Naive thymus-derived CD4-positive, alpha-beta T cell (primary cell): ENCODE data around the gene CATSPERB. TPM values are rescaled to one million over a fixed set of nuclear protein-coding genes. Genes with fewer than 3 reads are reported as not detected.
A peak's percentile ranks its signal among the peaks of the same experiment; 100 is the strongest.

Source experiments
- ATAC-seq: fragments of 150-1000 bp; cut with Tn5 transposase; 2 replicates; pipeline ENCODE4 v1.10.0; 2021; ENCODE audit warnings: mild to moderate bottlenecking, moderate library complexity
- CTCF ChIA-PET: fragments of 350-600 bp; sonication (Branson Sonifier 250); formaldehyde crosslinking; loops from one replicate; lab custom pipeline; 2021; ENCODE audit warnings: antibody characterized with exemption; lab: Charles Lee
- POLR2A ChIA-PET: fragments of 350-600 bp; sonication (Branson Sonifier 250); formaldehyde crosslinking; loops from one replicate; lab custom pipeline; 2021; ENCODE audit warnings: antibody characterized with exemption, inconsistent platforms; lab: Charles Lee
- DNase-seq, 9 donors: peaks; one replicate each; pipeline versions ENCODE4 v3.0.0 to v3.0.0-alpha.2; 2020 to 2022; ENCODE audit warnings: mixed read lengths in 1 of 9
- H3K27ac ChIP-seq: one replicate; pipeline ENCODE4 v1.7.0; 2013; ENCODE audit warnings: mild to moderate bottlenecking, low read depth, low read length, moderate library complexity
- H3K27me3 ChIP-seq, 2 donors: one replicate each; pipeline ENCODE4 v1.7.0; 2013; ENCODE audit warnings: low read length in 2 of 2, mild to moderate bottlenecking in 2 of 2, moderate library complexity in 2 of 2; ENCODE audit not compliant: control insufficient read depth in 2 of 2, insufficient read depth in 2 of 2
- H3K36me3 ChIP-seq, 3 experiments: 1 replicate in 2 of 3; 2 replicates in 1 of 3; pipeline ENCODE4 v1.7.0; 2013; ENCODE audit warnings: low read length in 3 of 3, mild to moderate bottlenecking in 3 of 3, moderate library complexity in 1 of 3; ENCODE audit not compliant: insufficient read depth in 3 of 3, control insufficient read depth in 2 of 3
- H3K4me1 ChIP-seq, 2 donors: one replicate each; pipeline ENCODE4 v1.7.0; 2013; ENCODE audit warnings: low read length in 2 of 2, mild to moderate bottlenecking in 2 of 2, moderate library complexity in 1 of 2; ENCODE audit not compliant: control insufficient read depth in 2 of 2, insufficient read depth in 2 of 2
- H3K4me3 ChIP-seq: 2 replicates; pipeline ENCODE4 v1.7.0; 2013; ENCODE audit warnings: mild to moderate bottlenecking, low read length
- H3K9me3 ChIP-seq, 3 experiments: 1 replicate in 2 of 3; 2 replicates in 1 of 3; pipeline ENCODE4 v1.7.0; 2013; ENCODE audit warnings: low read length in 3 of 3; ENCODE audit not compliant: control insufficient read depth in 2 of 3
- H3K27ac Mint-ChIP-seq, 9 donors: one replicate each; pipeline ENCODE4 v1.8.0; 2020 to 2022; ENCODE audit warnings: mixed read lengths in 9 of 9, mild to moderate bottlenecking in 8 of 9, moderate library complexity in 5 of 9, inconsistent platforms in 2 of 9
- H3K27me3 Mint-ChIP-seq, 5 donors: one replicate each; pipeline ENCODE4 v1.8.0; 2021 to 2022; ENCODE audit warnings: mixed read lengths in 5 of 5, mild to moderate bottlenecking in 1 of 5
- H3K36me3 Mint-ChIP-seq, 5 donors: one replicate each; pipeline ENCODE4 v1.8.0; 2020 to 2022; ENCODE audit warnings: mixed read lengths in 5 of 5, mild to moderate bottlenecking in 3 of 5, inconsistent platforms in 1 of 5
- H3K4me1 Mint-ChIP-seq, 7 donors: one replicate each; pipeline ENCODE4 v1.8.0; 2020 to 2022; ENCODE audit warnings: mixed read lengths in 7 of 7, mild to moderate bottlenecking in 3 of 7, inconsistent platforms in 1 of 7
- H3K4me3 Mint-ChIP-seq, 10 donors: one replicate each; pipeline ENCODE4 v1.8.0; 2020 to 2022; ENCODE audit warnings: mild to moderate bottlenecking in 10 of 10, mixed read lengths in 10 of 10, moderate library complexity in 6 of 10, inconsistent platforms in 2 of 10
- H3K9me3 Mint-ChIP-seq, 11 donors: one replicate each; pipeline ENCODE4 v1.8.0; 2020 to 2022; ENCODE audit warnings: mixed read lengths in 11 of 11, mild to moderate bottlenecking in 4 of 11, inconsistent platforms in 1 of 11, moderate library complexity in 1 of 11
- intact Hi-C, 2 donors: fragments of 100-400 bp; cut with micrococcal nuclease; formaldehyde crosslinking; loops; one replicate each; pipeline ENCODE4 v1.15.1; 2023
- polyA plus RNA-seq, 2 donors: library from polyadenylated mRNA; unstranded; fragments of 300-500 nt; fragmentation: Illumina TruSeq; gene quantifications; one replicate each; pipeline ENCODE4 v1.2.3, GENCODE V29; 2021
- total RNA-seq, 6 experiments: library from RNA in 5 of 6; stranded (reverse) in 5 of 6; gene quantifications; 1 replicate in 5 of 6; 2 replicates in 1 of 6; pipeline ENCODE4 v1.2.3 and lab custom pipeline; 2021 to 2026

CATSPERB gene
- total and polyA plus RNA-seq, 7 experiments from 2014 or later: 0.18 to 8.4 (median 4.8) TPM

GRCh38 chr14:91729756-91730155 lies 2.1 kb downstream of the CATSPERB start:
- Histone ChIP-seq H3K27me3 (no peaks in the 10 kb centered on the region), H3K9me3 (no peaks in the 10 kb centered on the region), H3K4me1 (no peaks in the 10 kb centered on the region), H3K4me3 (no peak overlapping the region), H3K27ac (no peak overlapping the region), H3K36me3 (no peaks in the 10 kb centered on the region)
- ChIA-PET POLR2A (no interaction called here), CTCF (no interaction called here)
- peaks cover 0 to 2% (median 0%) of the 10 kb centered on the region in 11 donors for H3K9me3 Mint-ChIP-seq
- intact Hi-C loops: no loop called here
- H3K27ac Mint-ChIP-seq: peak overlapping the region in 1 of 9 donors; percentile 52
- H3K36me3 Mint-ChIP-seq: peaks cover 0 to 7% (median 0%) of the 10 kb centered on the region in 5 donors
- H3K27me3 Mint-ChIP-seq: no peaks in the 10 kb centered on the region
- DNase-seq (no peak), ATAC-seq (no peak)
- no peak overlapping the region for H3K4me3 Mint-ChIP-seq
- H3K4me1 Mint-ChIP-seq: peaks cover 0 to 7% (median 0%) of the 10 kb centered on the region in 7 donors

DNA sequence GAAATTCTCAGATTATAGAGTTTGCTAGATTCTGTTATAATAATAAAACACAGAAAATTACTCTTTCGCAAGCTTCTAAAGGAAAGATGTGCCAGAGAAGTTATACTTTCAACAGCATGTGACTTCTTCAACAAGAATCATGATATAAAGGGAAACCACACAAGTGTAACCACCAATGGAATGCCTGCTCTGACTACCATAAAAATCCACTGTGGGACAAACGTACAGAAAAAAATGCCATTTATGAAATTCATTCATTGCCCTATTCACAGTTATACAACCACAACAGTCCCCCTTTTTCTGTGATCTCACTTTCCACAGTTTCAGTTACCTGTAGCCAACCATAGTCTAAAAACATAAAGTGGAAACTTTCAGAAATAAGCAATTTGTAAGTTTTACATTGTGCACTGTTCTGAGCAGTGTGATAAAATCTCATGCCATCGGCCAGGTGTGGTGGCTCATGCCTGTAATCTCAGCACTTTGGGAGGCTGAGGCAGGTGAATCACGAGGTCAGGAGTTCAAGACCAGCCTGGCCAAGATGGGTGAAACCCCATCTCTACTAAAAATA lies 3.2 kb downstream of the CATSPERB start:
- intact Hi-C loops: no loop called here
- Histone ChIP-seq H3K36me3 (no peaks in the 10 kb centered on the region), H3K27ac (no peak overlapping the region), H3K27me3 (no peaks in the 10 kb centered on the region), H3K4me3 (no peak overlapping the region), H3K4me1 (no peaks in the 10 kb centered on the region), H3K9me3 (no peaks in the 10 kb centered on the region)
- ATAC-seq (no peak), DNase-seq (no peak)
- POLR2A ChIA-PET: no interaction called here
- peaks cover 0 to 7% (median 0%) of the 10 kb centered on the region in 7 donors for H3K4me1 Mint-ChIP-seq
- CTCF ChIA-PET: no interaction called here
- peaks cover 0 to 8% (median 0%) of the 10 kb centered on the region in 5 donors for H3K36me3 Mint-ChIP-seq
- H3K9me3 Mint-ChIP-seq: peaks cover 0 to 2% (median 0%) of the 10 kb centered on the region in 11 donors
- no peak overlapping the region for H3K27ac Mint-ChIP-seq
- H3K27me3 Mint-ChIP-seq: no peaks in the 10 kb centered on the region
- no peak overlapping the region for H3K4me3 Mint-ChIP-seq

DNA sequence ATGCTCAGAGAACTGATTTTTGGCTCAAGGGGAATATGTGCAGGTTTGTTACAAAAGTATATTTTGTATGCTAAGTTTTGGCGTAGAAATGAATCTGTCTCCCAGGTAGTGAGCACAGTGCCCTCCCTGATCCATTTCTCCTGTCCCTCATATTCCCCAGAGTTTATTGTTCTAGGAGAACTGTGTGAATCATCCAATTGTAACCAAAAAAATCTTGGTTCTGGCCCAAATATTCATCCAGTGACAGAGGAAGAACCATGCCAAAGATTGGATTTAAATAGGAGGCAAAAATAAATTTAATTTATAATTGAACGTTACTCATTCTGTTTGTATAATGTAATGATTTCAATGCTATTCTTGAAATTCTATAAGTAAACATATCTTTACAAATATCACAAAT lies 4.8 kb downstream of the CATSPERB start:
- Histone ChIP-seq H3K27me3 (no peaks in the 10 kb centered on the region), H3K9me3 (no peaks in the 10 kb centered on the region), H3K27ac (no peak overlapping the region), H3K4me1 (no peaks in the 10 kb centered on the region), H3K4me3 (no peak overlapping the region), H3K36me3 (no peaks in the 10 kb centered on the region)
- CTCF ChIA-PET: no interaction called here
- ATAC-seq (no peak), DNase-seq (no peak)
- no peaks in the 10 kb centered on the region for H3K9me3 Mint-ChIP-seq
- peaks cover 0 to 6% (median 0%) of the 10 kb centered on the region in 5 donors for H3K36me3 Mint-ChIP-seq
- no peak overlapping the region for H3K27ac Mint-ChIP-seq
- POLR2A ChIA-PET: no interaction called here
- no peaks in the 10 kb centered on the region for H3K4me1 Mint-ChIP-seq
- H3K27me3 Mint-ChIP-seq: no peaks in the 10 kb centered on the region
- no peak overlapping the region for H3K4me3 Mint-ChIP-seq
- intact Hi-C loops: no loop called here

DNA sequence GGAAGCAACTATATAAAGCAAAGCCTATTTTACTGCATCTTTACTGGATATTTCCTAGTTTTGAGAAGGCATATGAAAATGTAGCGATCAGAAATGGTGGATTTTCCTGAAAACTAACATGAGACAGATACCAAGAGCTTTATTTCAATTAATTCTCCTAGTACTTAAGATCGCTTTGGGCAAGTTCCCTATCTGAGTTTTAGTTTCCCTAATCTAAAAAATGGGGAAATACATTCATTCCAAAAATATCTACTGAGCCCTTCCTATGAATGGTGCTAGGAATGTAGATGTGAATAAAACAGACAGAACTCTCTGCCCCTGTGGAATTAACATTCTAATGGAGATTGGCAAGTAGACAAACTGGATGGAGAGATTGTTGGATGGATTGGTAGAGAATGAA lies 8.4 kb downstream of the CATSPERB start:
- peaks cover 0 to 17% (median 0%) of the 10 kb centered on the region in 5 donors for H3K36me3 Mint-ChIP-seq
- no peak for ATAC-seq
- POLR2A ChIA-PET: no interaction called here
- H3K9me3 Mint-ChIP-seq: no peaks in the 10 kb centered on the region
- peaks cover 0 to 12% (median 8%) of the 10 kb centered on the region in 7 donors for H3K4me1 Mint-ChIP-seq
- Histone ChIP-seq H3K27me3 (no peaks in the 10 kb centered on the region), H3K4me3 (no peak overlapping the region), H3K27ac (no peak overlapping the region), H3K4me1 (peaks cover 0 to 6% of the 10 kb centered on the region in 2 donors), H3K36me3 (no peaks in the 10 kb centered on the region), H3K9me3 (no peaks in the 10 kb centered on the region)
- no peak for DNase-seq
- H3K4me3 Mint-ChIP-seq: no peak overlapping the region
- H3K27me3 Mint-ChIP-seq: no peaks in the 10 kb centered on the region
- H3K27ac Mint-ChIP-seq: no peak overlapping the region
- CTCF ChIA-PET: interaction anchor here (0.5 kb wide), 1 partner anchor 192 kb away, joined by 3 read pairs; no protein-coding TSS in a partner anchor
- intact Hi-C loops: no loop called here

GRCh38 chr14:91722386-91722785 lies 9.5 kb downstream of the CATSPERB start:
- H3K27ac Mint-ChIP-seq: no peak overlapping the region
- no peaks in the 10 kb centered on the region for H3K9me3 Mint-ChIP-seq
- H3K27me3 Mint-ChIP-seq: no peaks in the 10 kb centered on the region
- CTCF ChIA-PET: no interaction called here
- peaks cover 0 to 21% (median 0%) of the 10 kb centered on the region in 5 donors for H3K36me3 Mint-ChIP-seq
- Histone ChIP-seq H3K27me3 (no peaks in the 10 kb centered on the region), H3K27ac (no peak overlapping the region), H3K36me3 (no peaks in the 10 kb centered on the region), H3K4me1 (peaks cover 0 to 6% of the 10 kb centered on the region in 2 donors), H3K4me3 (no peak overlapping the region), H3K9me3 (no peaks in the 10 kb centered on the region)
- no peak overlapping the region for H3K4me3 Mint-ChIP-seq
- H3K4me1 Mint-ChIP-seq: peaks cover 0 to 12% (median 8%) of the 10 kb centered on the region in 7 donors
- DNase-seq: no peak
- intact Hi-C loops: no loop called here
- ATAC-seq: no peak
- POLR2A ChIA-PET: no interaction called here

GRCh38 chr14:91719839-91720238 lies 12.0 kb downstream of the CATSPERB start:
- no peak for ATAC-seq
- Mint-ChIP-seq H3K27ac (no peak overlapping the region), H3K4me3 (peak overlapping the region in 1 of 10 donors; percentile 32), H3K27me3 (no peaks in the 10 kb centered on the region), H3K36me3 (peaks cover 0 to 27% (median 0%) of the 10 kb centered on the region in 5 donors), H3K4me1 (peaks cover 2 to 15% (median 9%) of the 10 kb centered on the region in 7 donors), H3K9me3 (no peaks in the 10 kb centered on the region)
- CTCF ChIA-PET: no interaction called here
- H3K27me3 ChIP-seq: no peaks in the 10 kb centered on the region
- H3K27ac ChIP-seq: no peak overlapping the region
- POLR2A ChIA-PET: no interaction called here
- H3K4me3 ChIP-seq: no peak overlapping the region
- no peaks in the 10 kb centered on the region for H3K9me3 ChIP-seq
- intact Hi-C loops: loop anchor here (5.0 to 10.0 kb wide), 3 partner anchors 172 to 285 kb away; no protein-coding TSS in a partner anchor
- DNase-seq: peak in 2 of 9 donors; percentile 5 to 18
- H3K36me3 ChIP-seq: no peaks in the 10 kb centered on the region
- H3K4me1 ChIP-seq: peaks cover 0 to 6% of the 10 kb centered on the region in 2 donors

- Mint-ChIP-seq H3K36me3 (peaks cover 0 to 30% (median 0%) of the 10 kb centered on the region in 5 donors), H3K27me3 (no peaks in the 10 kb centered on the region), H3K4me1 (peaks cover 3 to 24% (median 13%) of the 10 kb centered on the region in 7 donors), H3K9me3 (no peaks in the 10 kb centered on the region), H3K4me3 (no peak overlapping the region), H3K27ac (peak overlapping the region in 1 of 9 donors; percentile 0)
- ATAC-seq (no peak), DNase-seq (no peak)
- ChIA-PET CTCF (interaction anchor here (0.9 kb wide), 1 partner anchor 65 kb away, joined by 5 read pairs; no protein-coding TSS in a partner anchor), POLR2A (interaction anchor here (0.6 kb wide), 1 partner anchor 71 kb away, joined by 3 read pairs; no protein-coding TSS in a partner anchor)
- intact Hi-C loops: loop anchor here (5.0 to 10.0 kb wide), 3 partner anchors 175 to 288 kb away; no protein-coding TSS in a partner anchor
- no peaks in the 10 kb centered on the region for H3K9me3 ChIP-seq
- no peak overlapping the region for H3K4me3 ChIP-seq
- peaks cover 0 to 6% of the 10 kb centered on the region in 2 donors for H3K4me1 ChIP-seq
- H3K27ac ChIP-seq: no peak overlapping the region
- no peaks in the 10 kb centered on the region for H3K36me3 ChIP-seq
- no peaks in the 10 kb centered on the region for H3K27me3 ChIP-seq
Measured at GRCh38 chr14:91716999-91717398, 14.9 kb downstream of the CATSPERB start.
